PFSK-1 (cell line): ENCODE data around the gene MAP3K9.

Experiments used
- POLR2AphosphoS5 ChIP-seq: IDR thresholded peaks from 2 replicates; pipeline ENCODE4 v1.6.1; 2012; ENCODE audit warnings: low read depth, mild to moderate bottlenecking, control low read depth, low read length, moderate library complexity
- SIN3A ChIP-seq: IDR thresholded peaks from 2 replicates; pipeline ENCODE4 v1.6.1; 2012; ENCODE audit warnings: mild to moderate bottlenecking, low read length, moderate library complexity, borderline replicate concordance; ENCODE audit not compliant: insufficient read depth
- TAF1 ChIP-seq: IDR thresholded peaks from 2 replicates; pipeline ENCODE4 v1.6.1; 2012; ENCODE audit warnings: low read length, control low read depth, borderline replicate concordance; ENCODE audit not compliant: insufficient read depth
- TF ChIP-seq, protein P1 (sequence below), 2 experiments: IDR thresholded peaks; 2 replicates each; pipeline versions ENCODE4 v1.6.1 to v1.8.0; 2011 to 2012; ENCODE audit warnings: low read depth in 2 of 2, low read length in 2 of 2, control low read depth in 1 of 2, inconsistent platforms in 1 of 2, mild to moderate bottlenecking in 1 of 2, moderate library complexity in 1 of 2; ENCODE audit not compliant: insufficient read depth in 1 of 2

DNA sequence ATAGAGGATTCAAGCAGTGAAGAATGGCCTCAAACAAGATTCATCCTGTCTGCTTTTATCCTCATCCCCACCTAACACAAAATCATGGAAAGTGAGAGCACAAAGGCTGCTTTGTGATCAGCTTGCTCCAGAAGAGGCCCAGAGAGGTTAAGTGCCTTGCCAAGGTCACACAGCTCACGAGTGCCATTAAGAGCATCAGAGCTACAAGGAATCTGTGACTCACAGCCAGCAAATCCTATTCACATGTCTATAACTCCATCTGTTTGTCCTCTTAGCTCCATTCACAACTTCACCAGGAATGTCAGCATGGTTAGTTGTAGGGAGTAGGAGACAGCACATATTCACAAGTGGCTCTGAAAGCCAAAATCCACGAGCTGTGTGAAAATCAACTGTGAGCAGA is 87.8 kb downstream of the MAP3K9 start:
- no peak for TF ChIP-seq SIN3A
- no peak for TF ChIP-seq POLR2AphosphoS5
- TF ChIP-seq TAF1: no peak
- TF ChIP-seq, protein P1, sequence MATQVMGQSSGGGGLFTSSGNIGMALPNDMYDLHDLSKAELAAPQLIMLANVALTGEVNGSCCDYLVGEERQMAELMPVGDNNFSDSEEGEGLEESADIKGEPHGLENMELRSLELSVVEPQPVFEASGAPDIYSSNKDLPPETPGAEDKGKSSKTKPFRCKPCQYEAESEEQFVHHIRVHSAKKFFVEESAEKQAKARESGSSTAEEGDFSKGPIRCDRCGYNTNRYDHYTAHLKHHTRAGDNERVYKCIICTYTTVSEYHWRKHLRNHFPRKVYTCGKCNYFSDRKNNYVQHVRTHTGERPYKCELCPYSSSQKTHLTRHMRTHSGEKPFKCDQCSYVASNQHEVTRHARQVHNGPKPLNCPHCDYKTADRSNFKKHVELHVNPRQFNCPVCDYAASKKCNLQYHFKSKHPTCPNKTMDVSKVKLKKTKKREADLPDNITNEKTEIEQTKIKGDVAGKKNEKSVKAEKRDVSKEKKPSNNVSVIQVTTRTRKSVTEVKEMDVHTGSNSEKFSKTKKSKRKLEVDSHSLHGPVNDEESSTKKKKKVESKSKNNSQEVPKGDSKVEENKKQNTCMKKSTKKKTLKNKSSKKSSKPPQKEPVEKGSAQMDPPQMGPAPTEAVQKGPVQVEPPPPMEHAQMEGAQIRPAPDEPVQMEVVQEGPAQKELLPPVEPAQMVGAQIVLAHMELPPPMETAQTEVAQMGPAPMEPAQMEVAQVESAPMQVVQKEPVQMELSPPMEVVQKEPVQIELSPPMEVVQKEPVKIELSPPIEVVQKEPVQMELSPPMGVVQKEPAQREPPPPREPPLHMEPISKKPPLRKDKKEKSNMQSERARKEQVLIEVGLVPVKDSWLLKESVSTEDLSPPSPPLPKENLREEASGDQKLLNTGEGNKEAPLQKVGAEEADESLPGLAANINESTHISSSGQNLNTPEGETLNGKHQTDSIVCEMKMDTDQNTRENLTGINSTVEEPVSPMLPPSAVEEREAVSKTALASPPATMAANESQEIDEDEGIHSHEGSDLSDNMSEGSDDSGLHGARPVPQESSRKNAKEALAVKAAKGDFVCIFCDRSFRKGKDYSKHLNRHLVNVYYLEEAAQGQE (IDR thresholded peaks at IDR 0.05; ENCODE audit: insufficient read depth in 1 of 2, low read depth in 2 of 2, low read length in 2 of 2): no peak
